T follicular helper cell (primary cell): ENCODE data around the gene STOML3.

ENCODE experiments used
- DNase-seq: peaks from one replicate; pipeline ENCODE4 v3.0.0-alpha.2; 2020; ENCODE audit warnings: low read depth

STOML3 gene

GRCh38 chr13:38980750-38981078, 9.9 kb downstream of the STOML3 start:
- DNase-seq = no peak

DNA sequence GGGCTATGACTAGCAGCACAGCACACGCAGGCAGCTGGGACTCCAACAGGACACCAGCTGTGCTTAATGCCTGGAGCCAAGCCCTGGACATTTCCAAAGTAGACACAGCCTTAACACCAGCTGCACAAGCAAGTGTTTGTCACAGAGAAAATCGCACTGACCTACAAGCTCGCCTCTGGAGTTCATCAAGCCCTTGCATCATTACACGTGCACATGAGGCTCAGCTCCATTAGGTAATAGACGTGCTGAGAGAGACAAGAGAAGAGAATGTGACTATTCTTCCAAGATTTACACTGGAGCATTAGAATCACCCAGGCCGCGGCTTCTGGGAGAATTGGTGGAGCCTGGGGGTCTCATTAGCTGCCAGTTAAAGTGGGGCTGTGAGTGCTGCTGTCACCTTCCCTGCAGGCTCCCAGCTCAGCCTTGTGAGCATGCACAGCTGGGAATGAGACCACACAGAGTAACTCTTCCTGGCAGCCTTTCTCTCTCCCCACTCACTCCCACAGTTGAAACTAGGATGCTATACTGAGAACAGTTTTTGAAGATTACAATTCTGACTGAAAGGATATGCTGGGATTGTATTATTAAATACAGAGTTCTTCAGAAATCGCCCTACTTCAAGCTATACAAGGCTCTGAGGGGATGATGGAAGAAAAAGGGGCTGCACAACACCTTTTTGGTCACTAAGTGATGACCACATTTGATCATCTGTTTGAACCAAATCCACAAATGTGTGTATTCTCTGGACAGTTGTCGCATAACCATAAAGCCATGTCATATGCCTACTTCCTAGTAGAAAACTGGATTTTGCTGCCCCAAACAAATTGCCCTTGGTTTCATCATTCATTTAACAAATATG, 10.5 kb downstream of the STOML3 start:
- DNase-seq = no peak

GRCh38 chr13:38970380-38971051, 20.1 kb downstream of the STOML3 start:
- no peak for DNase-seq

- DNase-seq = no peak
These were observed 21.4 kb downstream of the STOML3 start for GRCh38 chr13:38969187-38969586.

- no peak for DNase-seq
These were observed 23.2 kb downstream of the STOML3 start for GRCh38 chr13:38967446-38967845.

DNA sequence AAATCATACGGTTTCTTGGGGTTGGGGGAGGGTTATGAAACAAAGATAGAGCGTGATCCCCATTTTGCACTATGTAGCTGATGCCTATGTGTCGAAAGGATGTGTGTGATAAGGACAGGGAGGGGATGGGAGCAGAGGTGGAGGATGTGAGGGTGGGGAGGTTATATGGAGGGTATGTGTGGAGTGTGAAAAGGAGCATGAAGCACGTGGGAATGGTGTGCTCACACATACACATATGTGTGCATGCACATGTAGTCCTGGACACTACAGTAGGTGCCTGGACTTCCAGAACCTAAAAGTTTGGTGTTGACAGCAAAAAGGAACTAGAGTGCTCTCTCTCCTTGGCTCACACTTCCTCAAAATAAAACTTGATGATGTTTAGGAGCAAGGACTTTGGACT, 25.4 kb downstream of the STOML3 start:
- DNase-seq = no peak

DNA sequence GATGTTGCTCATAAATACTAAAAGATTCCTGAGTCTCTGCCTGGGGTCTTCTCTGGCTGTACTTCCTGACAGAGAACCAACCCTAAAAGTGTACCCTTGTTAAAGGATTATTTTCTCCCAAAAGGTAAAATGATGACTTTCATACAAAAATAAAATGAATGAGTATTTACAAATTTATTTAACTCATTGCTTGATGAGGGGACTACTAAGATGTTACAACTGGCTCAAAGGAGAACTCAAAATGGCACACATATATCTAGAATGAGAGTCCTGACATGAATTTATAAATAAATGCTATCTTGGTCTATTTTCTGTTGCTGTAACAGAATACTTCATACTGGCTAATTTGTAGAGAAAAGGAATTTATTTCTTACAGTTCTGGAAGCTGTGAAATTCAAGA, 30.5 kb downstream of the STOML3 start:
- no peak for DNase-seq

- DNase-seq = no peak
These were observed 32.6 kb downstream of the STOML3 start for GRCh38 chr13:38957794-38958592.

DNA sequence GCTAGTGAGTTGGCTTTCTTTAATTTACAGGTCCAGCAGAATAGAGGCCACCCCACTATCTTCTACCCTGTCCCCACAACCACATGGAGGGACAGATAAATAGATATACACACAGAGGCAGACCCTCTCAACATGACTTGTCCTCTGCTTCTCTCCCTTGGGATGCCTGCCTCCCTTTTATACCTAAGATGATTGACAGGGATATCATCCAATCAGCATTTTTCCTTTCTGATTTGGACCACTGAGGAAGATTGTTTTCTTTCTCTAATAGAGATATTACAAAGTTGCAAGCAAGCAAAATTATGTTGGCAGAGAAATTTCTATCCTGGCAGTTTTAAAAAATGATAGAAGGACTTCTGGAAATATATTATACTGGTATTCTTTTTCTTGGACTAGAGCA, 35.8 kb downstream of the STOML3 start:
- DNase-seq = no peak

- DNase-seq = no peak
These were observed 36.3 kb downstream of the STOML3 start for GRCh38 chr13:38954291-38954690.

DNA sequence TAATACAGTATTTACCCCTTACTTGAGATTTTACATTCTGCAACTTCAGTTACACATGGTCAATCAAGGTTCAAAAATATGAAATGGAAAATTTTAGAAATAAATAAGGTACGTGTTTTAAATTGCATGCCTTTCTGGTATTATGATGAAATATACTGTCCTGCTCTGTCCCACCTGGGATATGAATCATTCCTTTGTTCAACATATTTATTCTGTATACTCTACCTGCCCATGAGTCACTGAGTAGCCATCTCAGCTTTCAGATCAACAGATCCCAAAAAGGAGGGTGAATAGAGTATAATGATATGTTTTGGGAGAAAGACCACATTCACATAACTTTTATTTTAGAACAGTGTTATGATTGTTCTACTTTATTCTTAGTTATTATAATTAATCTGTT, 37.8 kb downstream of the STOML3 start:
- DNase-seq = no peak

DNA sequence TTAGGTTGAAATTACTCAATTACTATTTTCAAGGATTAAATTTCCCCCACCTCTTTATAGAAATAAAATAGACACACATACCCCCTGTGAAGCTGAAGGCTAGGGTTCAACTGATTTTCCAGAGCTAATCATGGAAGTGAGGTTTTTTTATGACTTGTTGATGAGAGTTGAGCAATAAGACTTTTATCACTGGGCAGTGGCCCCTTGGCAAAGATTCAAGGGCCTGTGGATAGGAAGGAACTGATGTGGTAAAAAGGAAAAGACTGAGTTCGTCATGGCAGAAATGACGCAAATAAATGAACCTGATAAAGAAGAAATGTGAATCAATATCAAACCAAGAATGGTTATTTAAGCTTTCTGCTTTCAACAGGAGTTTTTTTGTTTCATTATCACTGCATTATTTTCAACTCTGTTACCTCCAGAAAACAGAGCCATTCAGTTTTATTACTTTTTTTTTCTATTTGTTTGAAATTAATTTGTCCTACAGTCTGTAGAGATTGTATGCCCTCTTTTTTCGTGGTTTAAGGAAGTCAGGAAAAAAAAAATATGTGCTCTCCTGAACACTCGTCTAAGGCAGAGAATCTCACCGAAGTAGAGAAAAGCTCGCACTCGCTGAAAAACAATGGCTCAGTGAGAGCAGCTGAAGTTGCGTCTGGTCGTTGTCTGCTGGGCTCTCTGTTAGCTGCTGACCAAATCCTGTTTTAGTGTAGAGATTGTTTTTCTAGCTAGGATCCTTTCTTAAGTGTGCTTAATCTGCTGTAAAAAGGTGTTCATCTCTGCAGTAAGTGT, 38.9 kb downstream of the STOML3 start:
- no peak for DNase-seq

GRCh38 chr13:38950987-38951386, 39.6 kb downstream of the STOML3 start:
- DNase-seq = no peak

DNA sequence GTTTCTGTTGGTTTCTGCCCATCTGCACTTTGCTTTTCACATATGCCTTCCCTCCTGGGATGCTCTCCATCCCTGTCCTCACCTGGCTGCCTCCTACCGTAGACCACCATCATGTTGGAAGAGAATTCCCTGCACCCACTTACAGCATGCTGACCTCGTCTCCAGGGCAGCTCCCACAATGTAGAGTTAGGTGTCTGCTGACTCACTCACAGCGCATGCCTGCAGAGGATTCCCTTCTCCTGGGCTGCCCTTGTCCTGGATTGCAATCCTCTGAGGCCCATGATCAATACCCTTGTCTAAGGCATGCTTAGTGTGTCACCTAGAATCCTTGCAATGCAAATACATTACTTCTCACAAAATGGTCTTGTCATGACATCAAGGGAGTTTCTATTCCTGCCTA, 43.6 kb downstream of the STOML3 start:
- no peak for DNase-seq

DNA sequence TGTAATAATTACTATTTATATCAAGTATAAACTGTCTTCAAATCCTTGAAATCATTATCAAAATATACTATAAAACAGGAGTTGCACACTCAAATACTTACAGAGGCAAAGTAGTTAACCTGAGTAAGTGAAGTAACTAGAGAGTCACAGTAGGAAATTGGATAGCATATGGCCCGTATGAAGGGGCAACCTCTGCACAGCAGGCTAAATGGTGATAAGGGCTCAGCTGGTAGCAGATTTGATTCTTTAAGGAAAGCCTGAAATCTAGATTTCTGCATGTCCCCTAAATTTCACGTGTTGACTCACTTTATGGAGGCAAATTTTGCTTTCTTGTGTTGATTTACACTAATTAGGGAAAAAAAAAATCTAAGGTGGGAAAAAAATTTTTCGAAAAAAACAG, 46.4 kb downstream of the STOML3 start:
- no peak for DNase-seq

- no peak for DNase-seq
These were observed 47.4 kb downstream of the STOML3 start for GRCh38 chr13:38943231-38943630.

- no peak for DNase-seq
These were observed 49.2 kb downstream of the STOML3 start for GRCh38 chr13:38941353-38941945.

DNA sequence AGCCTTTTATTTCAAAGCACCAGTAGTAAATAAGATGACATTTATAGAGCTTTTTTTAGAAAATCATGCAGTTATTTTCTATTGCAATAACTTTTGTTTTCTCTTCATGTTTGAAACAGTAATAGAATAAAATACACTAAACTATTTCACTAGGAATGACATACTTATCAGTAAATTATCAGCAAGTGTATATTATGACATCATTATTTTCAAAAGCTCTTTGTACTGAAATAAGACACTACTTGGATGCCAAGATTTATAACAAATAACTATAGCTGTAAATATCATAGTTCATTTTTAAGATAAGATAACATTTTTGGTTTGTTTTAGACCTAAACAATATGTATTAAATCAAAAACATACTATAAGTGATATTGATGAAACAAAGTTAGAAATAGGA, 56.8 kb downstream of the STOML3 start:
- DNase-seq = no peak

DNA sequence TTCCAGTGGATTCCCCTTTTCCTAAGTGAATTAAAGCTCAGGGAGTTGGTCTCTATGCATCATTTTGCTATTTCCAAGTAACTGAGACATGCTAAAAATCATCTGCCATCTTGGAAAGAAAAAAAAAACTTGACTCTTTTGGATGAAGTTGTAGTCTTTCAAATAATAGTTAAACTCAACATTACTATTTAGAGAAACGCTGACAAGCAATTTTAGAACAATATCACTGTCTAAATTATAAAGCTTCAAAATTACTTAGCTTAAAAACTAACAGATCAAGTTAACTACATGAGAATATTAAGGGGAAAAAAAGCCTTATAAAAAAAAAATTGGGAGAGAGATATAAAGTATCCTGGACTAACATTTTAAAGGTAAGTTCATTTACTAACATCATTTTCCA, 68.5 kb downstream of the STOML3 start:
- DNase-seq = no peak

DNA sequence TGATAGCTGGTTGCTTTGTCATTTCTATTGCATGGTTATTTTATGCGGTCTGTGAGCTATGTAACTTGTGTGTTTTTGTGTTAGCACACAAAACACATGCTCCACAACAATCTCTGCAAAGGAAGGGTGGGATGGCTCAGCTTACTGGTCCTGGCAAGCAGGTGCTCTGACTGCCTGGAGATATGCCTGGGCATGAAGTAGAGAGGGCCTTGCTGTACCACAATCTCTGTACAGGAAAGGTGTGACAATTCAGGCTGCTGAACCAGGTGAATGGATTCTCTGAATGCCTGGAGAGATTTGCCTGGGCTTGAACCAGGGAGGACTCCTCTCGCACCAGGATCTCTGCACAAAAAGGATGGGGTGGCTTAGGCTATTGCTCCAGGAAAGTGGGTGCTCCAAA, 69.5 kb downstream of the STOML3 start:
- DNase-seq = no peak
